Karpas-422 (cell line): Measurements from ENCODE around the gene ARMC6. TPM values are rescaled to one million over a fixed set of nuclear protein-coding genes. Genes with fewer than 3 reads are reported as not detected.
A peak's percentile ranks its signal among the peaks of the same experiment; 100 is the strongest.

Experiments
- DNase-seq: peaks from one replicate; pipeline ENCODE4 v3.0.0-alpha.2; 2015
- H2AFZ ChIP-seq: fragments of 200-600 bp; sonication (generic); 2 replicates; pipeline ENCODE4 v1.6.1; 2014; ENCODE audit warnings: antibody characterized with exemption, low read length, mixed read lengths
- H3K27ac ChIP-seq: fragments of 200-600 bp; sonication (generic); 2 replicates; pipeline ENCODE4 v1.5.1; 2014; ENCODE audit warnings: mild to moderate bottlenecking, low read length, moderate library complexity
- H3K27me3 ChIP-seq: fragments of 200-600 bp; sonication (generic); 2 replicates; pipeline ENCODE4 v1.6.1; 2014; ENCODE audit warnings: low read length, mixed read lengths
- H3K36me3 ChIP-seq: fragments of 200-600 bp; sonication (generic); 2 replicates; pipeline ENCODE4 v1.6.1; 2014; ENCODE audit warnings: low read length, mixed read lengths; ENCODE audit not compliant: insufficient read depth
- H3K4me1 ChIP-seq: fragments of 200-600 bp; sonication (generic); 2 replicates; pipeline ENCODE4 v1.6.1; 2014; ENCODE audit warnings: mild to moderate bottlenecking, low read length, mixed read lengths
- H3K4me2 ChIP-seq: fragments of 200-600 bp; sonication (generic); 2 replicates; pipeline ENCODE4 v1.6.1; 2014; ENCODE audit warnings: low read length, low read depth, mild to moderate bottlenecking; ENCODE audit not compliant: poor library complexity, severe bottlenecking
- H3K4me3 ChIP-seq: fragments of 200-600 bp; sonication (generic); 2 replicates; pipeline ENCODE4 v1.5.1; 2014; ENCODE audit warnings: mild to moderate bottlenecking, antibody characterized with exemption, low read length, mixed read lengths
- H3K79me2 ChIP-seq: fragments of 200-600 bp; sonication (generic); 2 replicates; pipeline ENCODE4 v1.6.1; 2014; ENCODE audit warnings: mild to moderate bottlenecking, low read length, mixed read lengths
- H3K9ac ChIP-seq: fragments of 200-600 bp; sonication (generic); 2 replicates; pipeline ENCODE4 v1.6.0; 2014; ENCODE audit warnings: low read length
- H3K9me2 ChIP-seq: fragments of 200-600 bp; sonication (generic), shearing (Covaris generic); replicated peaks from 2 replicates; pipeline ENCODE4 v1.6.0; 2014; ENCODE audit warnings: mild to moderate bottlenecking, low read length, moderate library complexity; ENCODE audit not compliant: insufficient read depth
- H3K9me3 ChIP-seq: fragments of 300-700, 200-600 bp; sonication (generic); 2 replicates; pipeline ENCODE4 v1.6.1; 2014; ENCODE audit warnings: low read length, mixed read lengths
- H4K20me1 ChIP-seq: fragments of 200-600 bp; sonication (generic); 2 replicates; pipeline ENCODE4 v1.6.1; 2014; ENCODE audit warnings: mild to moderate bottlenecking, antibody characterized with exemption, low read length, low read depth; ENCODE audit not compliant: insufficient read depth
- total RNA-seq: library from RNA; depleted of rRNA; stranded (reverse); fragments of >200 nt; shearing (Covaris generic); gene quantifications from 2 replicates; pipeline ENCODE4 v1.2.3, GENCODE V29; 2014; ENCODE audit warnings: low replicate concordance

The ARMC6 gene
- total RNA-seq, 1 experiment from 2014 or later, result 25.1 TPM

GRCh38 chr19:19059018-19059836, 25.8 kb downstream of the ARMC6 start:
- H3K79me2 ChIP-seq, result no peaks in the 10 kb centered on the region
- H3K4me2 ChIP-seq, result no peak overlapping the region
- H3K9ac ChIP-seq, result no peak overlapping the region
- no peaks in the 10 kb centered on the region for H4K20me1 ChIP-seq
- DNase-seq, result no peak
- H3K36me3 ChIP-seq, result no peaks in the 10 kb centered on the region
- no peaks in the 10 kb centered on the region for H3K9me2 ChIP-seq
- H3K27ac ChIP-seq, result no peak overlapping the region
- H3K27me3 ChIP-seq, result no peaks in the 10 kb centered on the region
- no peak overlapping the region for H3K4me3 ChIP-seq
- H3K4me1 ChIP-seq, result peaks cover 9% of the 10 kb centered on the region
- H2AFZ ChIP-seq, result no peak overlapping the region
- no peaks in the 10 kb centered on the region for H3K9me3 ChIP-seq

- Histone ChIP-seq H3K4me3 (no peak overlapping the region), H3K36me3 (no peaks in the 10 kb centered on the region), H3K79me2 (no peaks in the 10 kb centered on the region), H3K9me3 (no peaks in the 10 kb centered on the region), H2AFZ (no peak overlapping the region), H3K9ac (no peak overlapping the region), H3K4me1 (peaks cover 17% of the 10 kb centered on the region), H3K4me2 (no peak overlapping the region), H3K27ac (no peak overlapping the region), H3K9me2 (no peaks in the 10 kb centered on the region), H3K27me3 (no peaks in the 10 kb centered on the region), H4K20me1 (no peaks in the 10 kb centered on the region)
- DNase-seq, result no peak
These were observed 26.6 kb downstream of the ARMC6 start for GRCh38 chr19:19059837-19060611.

GRCh38 chr19:19061506-19061905, 28.1 kb downstream of the ARMC6 start:
- Histone ChIP-seq H3K4me1 (peaks cover 26% of the 10 kb centered on the region), H4K20me1 (no peaks in the 10 kb centered on the region), H3K9ac (no peak overlapping the region), H3K9me2 (no peaks in the 10 kb centered on the region), H3K27ac (no peak overlapping the region), H3K36me3 (no peaks in the 10 kb centered on the region), H3K4me3 (no peak overlapping the region), H3K4me2 (no peak overlapping the region), H3K27me3 (no peaks in the 10 kb centered on the region), H3K9me3 (no peaks in the 10 kb centered on the region), H2AFZ (no peak overlapping the region), H3K79me2 (no peaks in the 10 kb centered on the region)
- no peak for DNase-seq

GRCh38 chr19:19062454-19063182, 29.2 kb downstream of the ARMC6 start:
- peak; percentile 55 for DNase-seq

GRCh38 chr19:19063183-19064097, 30.0 kb downstream of the ARMC6 start, which contains the start of gene SLC25A42:
SLC25A42 (plus strand) TSS chr19:19063994; CDS start chr19:19096125, 32,131 bp downstream.
- peak within 1 kb of the TSS; percentile 66 for H3K4me3 ChIP-seq
- H4K20me1 ChIP-seq, result no peaks in the 10 kb centered on the region
- no peaks in the 10 kb centered on the region for H3K27me3 ChIP-seq
- peak; percentile 100 for DNase-seq
- peaks cover 42% of the 10 kb centered on the region for H3K4me1 ChIP-seq
- peak within 1 kb of the TSS; percentile 78 for H3K4me2 ChIP-seq
- H3K9me2 ChIP-seq, result no peaks in the 10 kb centered on the region
- H3K27ac ChIP-seq, result no peak within 1 kb of the TSS
- H3K9ac ChIP-seq, result peak within 1 kb of the TSS; percentile 70
- H3K36me3 ChIP-seq, result no peaks in the 10 kb centered on the region
- H3K9me3 ChIP-seq, result no peaks in the 10 kb centered on the region
- H3K79me2 ChIP-seq, result no peaks in the 10 kb centered on the region
- no peak within 1 kb of the TSS for H2AFZ ChIP-seq

More at GRCh38 chr19:19062454-19063182, 29.2 kb downstream of the ARMC6 start:
- no peaks in the 10 kb centered on the region for H4K20me1 ChIP-seq
- H3K36me3 ChIP-seq, result no peaks in the 10 kb centered on the region
- H3K4me2 ChIP-seq, result peak overlapping the region; percentile 60
- no peak overlapping the region for H2AFZ ChIP-seq
- no peaks in the 10 kb centered on the region for H3K79me2 ChIP-seq
- peak overlapping the region; percentile 55 for H3K4me3 ChIP-seq
- H3K9me3 ChIP-seq, result no peaks in the 10 kb centered on the region
- H3K4me1 ChIP-seq, result peaks cover 38% of the 10 kb centered on the region
- peak overlapping the region; percentile 53 for H3K9ac ChIP-seq
- H3K27ac ChIP-seq, result no peak overlapping the region
- no peaks in the 10 kb centered on the region for H3K9me2 ChIP-seq
- H3K27me3 ChIP-seq, result no peaks in the 10 kb centered on the region

- no peaks in the 10 kb centered on the region for H3K27me3 ChIP-seq
- no peaks in the 10 kb centered on the region for H3K9me2 ChIP-seq
- H3K4me2 ChIP-seq, result peak overlapping the region; percentile 78
- H3K36me3 ChIP-seq, result no peaks in the 10 kb centered on the region
- DNase-seq, result no peak
- no peaks in the 10 kb centered on the region for H3K9me3 ChIP-seq
- H3K4me3 ChIP-seq, result peak overlapping the region; percentile 66
- H3K9ac ChIP-seq, result peak overlapping the region; percentile 70
- no peaks in the 10 kb centered on the region for H4K20me1 ChIP-seq
- H3K79me2 ChIP-seq, result no peaks in the 10 kb centered on the region
- no peak overlapping the region for H2AFZ ChIP-seq
- H3K4me1 ChIP-seq, result peaks cover 46% of the 10 kb centered on the region
- no peak overlapping the region for H3K27ac ChIP-seq
These were observed 30.8 kb downstream of the ARMC6 start for GRCh38 chr19:19064098-19064722.
